Nephron progenitor cell (in vitro differentiated cells): Measurements from ENCODE around the gene PRIMPOL.
A peak's percentile ranks its signal among the peaks of the same experiment; 100 is the strongest.

Experiments
- DNase-seq: peaks from one replicate; pipeline ENCODE4 v3.0.0; 2021
- H3K27ac Mint-ChIP-seq: 2 replicates; pipeline ENCODE4 v1.8.0; 2021; ENCODE audit warnings: mild to moderate bottlenecking, moderate library complexity, mixed read lengths
- H3K27me3 Mint-ChIP-seq: 2 replicates; pipeline ENCODE4 v1.8.0; 2021; ENCODE audit warnings: mild to moderate bottlenecking, low read depth, mixed read lengths; ENCODE audit not compliant: poor library complexity
- H3K36me3 Mint-ChIP-seq: 2 replicates; pipeline ENCODE4 v1.8.0; 2021; ENCODE audit warnings: low read depth, mixed read lengths
- H3K4me1 Mint-ChIP-seq: 2 replicates; pipeline ENCODE4 v1.8.0; 2021; ENCODE audit warnings: mixed read lengths
- H3K4me3 Mint-ChIP-seq: 2 replicates; pipeline ENCODE4 v1.8.0; 2021; ENCODE audit warnings: mild to moderate bottlenecking, moderate library complexity, mixed read lengths
- H3K9me3 Mint-ChIP-seq: 2 replicates; pipeline ENCODE4 v1.8.0; 2021; ENCODE audit warnings: mild to moderate bottlenecking, moderate library complexity, mixed read lengths
- TF ChIP-seq, protein P1 (sequence below): fragments of 200-600 bp; sonication (generic); IDR thresholded peaks from 2 replicates; pipeline ENCODE4 v1.5.0; 2021; ENCODE audit warnings: antibody characterized with exemption

PRIMPOL gene

GRCh38 chr4:184641451-184641850, 8.1 kb upstream of the PRIMPOL start:
- Mint-ChIP-seq H3K9me3 (no peaks in the 10 kb centered on the region), H3K27ac (no peak overlapping the region), H3K4me1 (peaks cover 16% of the 10 kb centered on the region), H3K4me3 (no peak overlapping the region), H3K27me3 (peaks cover 3% of the 10 kb centered on the region), H3K36me3 (peaks cover 65% of the 10 kb centered on the region)
- TF ChIP-seq, protein P1, sequence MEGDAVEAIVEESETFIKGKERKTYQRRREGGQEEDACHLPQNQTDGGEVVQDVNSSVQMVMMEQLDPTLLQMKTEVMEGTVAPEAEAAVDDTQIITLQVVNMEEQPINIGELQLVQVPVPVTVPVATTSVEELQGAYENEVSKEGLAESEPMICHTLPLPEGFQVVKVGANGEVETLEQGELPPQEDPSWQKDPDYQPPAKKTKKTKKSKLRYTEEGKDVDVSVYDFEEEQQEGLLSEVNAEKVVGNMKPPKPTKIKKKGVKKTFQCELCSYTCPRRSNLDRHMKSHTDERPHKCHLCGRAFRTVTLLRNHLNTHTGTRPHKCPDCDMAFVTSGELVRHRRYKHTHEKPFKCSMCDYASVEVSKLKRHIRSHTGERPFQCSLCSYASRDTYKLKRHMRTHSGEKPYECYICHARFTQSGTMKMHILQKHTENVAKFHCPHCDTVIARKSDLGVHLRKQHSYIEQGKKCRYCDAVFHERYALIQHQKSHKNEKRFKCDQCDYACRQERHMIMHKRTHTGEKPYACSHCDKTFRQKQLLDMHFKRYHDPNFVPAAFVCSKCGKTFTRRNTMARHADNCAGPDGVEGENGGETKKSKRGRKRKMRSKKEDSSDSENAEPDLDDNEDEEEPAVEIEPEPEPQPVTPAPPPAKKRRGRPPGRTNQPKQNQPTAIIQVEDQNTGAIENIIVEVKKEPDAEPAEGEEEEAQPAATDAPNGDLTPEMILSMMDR: no peak
- no peak for DNase-seq

DNA sequence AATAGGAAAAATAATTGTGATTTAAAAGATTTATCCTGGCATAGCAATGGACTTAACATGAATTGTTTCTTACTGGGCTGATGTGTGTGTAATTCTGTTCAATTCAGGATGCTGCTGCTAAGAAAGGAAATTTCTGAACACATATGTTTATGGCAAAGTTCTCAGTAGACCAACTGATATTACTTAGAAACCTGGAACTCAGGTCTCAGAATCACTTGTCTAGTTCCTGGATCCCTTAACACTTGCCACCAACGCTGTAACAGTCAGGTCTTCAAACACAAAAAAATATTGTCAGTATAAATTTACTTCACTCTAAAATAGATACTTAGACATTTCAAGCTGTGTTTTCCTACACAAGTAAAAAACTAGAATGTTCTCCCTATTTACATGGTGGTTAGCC, 5.8 kb upstream of the PRIMPOL start:
- Mint-ChIP-seq H3K4me1 (peaks cover 37% of the 10 kb centered on the region), H3K4me3 (no peak overlapping the region), H3K36me3 (peaks cover 44% of the 10 kb centered on the region), H3K27ac (no peak overlapping the region), H3K27me3 (peaks cover 5% of the 10 kb centered on the region), H3K9me3 (no peaks in the 10 kb centered on the region)
- DNase-seq: no peak
- TF ChIP-seq, protein P1: no peak

DNA sequence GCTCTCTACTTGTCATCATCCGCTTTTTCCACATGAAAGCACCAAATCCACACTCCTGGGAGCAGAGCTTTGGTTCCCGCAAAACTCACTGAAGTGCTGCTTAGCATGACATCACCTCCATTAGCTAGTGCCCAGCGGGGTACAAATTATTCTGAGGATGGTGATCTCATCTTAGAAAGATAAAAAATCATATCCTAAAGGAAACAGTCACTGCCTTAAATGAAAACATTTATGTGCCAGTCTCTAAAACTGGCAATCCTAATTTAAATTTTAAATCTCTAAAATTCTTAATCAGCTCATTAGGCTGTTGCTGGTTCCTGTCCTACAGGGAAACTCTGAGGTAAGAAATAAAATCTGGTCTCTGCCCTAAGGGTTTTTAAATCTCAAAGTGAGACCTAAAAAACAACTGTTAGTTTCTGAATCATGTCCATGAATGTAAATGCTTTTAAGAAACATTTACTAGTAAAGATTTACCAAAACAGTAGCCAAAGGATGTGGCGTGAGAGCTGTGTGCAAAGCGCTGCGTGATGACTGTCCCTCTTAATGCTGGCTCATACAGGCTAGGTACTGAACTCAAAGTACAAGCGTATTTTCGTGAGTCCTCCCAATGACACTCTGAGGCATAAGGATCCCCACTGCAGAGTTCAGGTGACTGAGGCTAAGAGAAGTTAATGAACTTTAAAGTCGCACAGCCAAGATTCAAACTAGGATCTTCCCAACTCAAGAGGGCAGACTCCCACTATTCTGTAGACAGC, 4.8 kb upstream of the PRIMPOL start:
- TF ChIP-seq, protein P1: no peak
- Mint-ChIP-seq H3K27ac (peak overlapping the region; percentile 26), H3K4me1 (peaks cover 37% of the 10 kb centered on the region), H3K4me3 (no peak overlapping the region), H3K36me3 (peaks cover 38% of the 10 kb centered on the region), H3K9me3 (no peaks in the 10 kb centered on the region), H3K27me3 (peaks cover 5% of the 10 kb centered on the region)
- DNase-seq: no peak

GRCh38 chr4:184645904-184646610, 3.5 kb upstream of the PRIMPOL start:
- H3K27me3 Mint-ChIP-seq: peaks cover 5% of the 10 kb centered on the region
- peaks cover 48% of the 10 kb centered on the region for H3K4me1 Mint-ChIP-seq
- TF ChIP-seq, protein P1: no peak
- H3K4me3 Mint-ChIP-seq: peak overlapping the region; percentile 89
- DNase-seq: no peak
- no peaks in the 10 kb centered on the region for H3K9me3 Mint-ChIP-seq
- peaks cover 25% of the 10 kb centered on the region for H3K36me3 Mint-ChIP-seq
- no peak overlapping the region for H3K27ac Mint-ChIP-seq

- DNase-seq: no peak
- H3K4me1 Mint-ChIP-seq: peaks cover 55% of the 10 kb centered on the region
- peaks cover 11% of the 10 kb centered on the region for H3K36me3 Mint-ChIP-seq
- TF ChIP-seq, protein P1: no peak
- H3K9me3 Mint-ChIP-seq: no peaks in the 10 kb centered on the region
- H3K27ac Mint-ChIP-seq: peak overlapping the region; percentile 94
- peak overlapping the region; percentile 89 for H3K4me3 Mint-ChIP-seq
- peaks cover 5% of the 10 kb centered on the region for H3K27me3 Mint-ChIP-seq
These were observed 2.1 kb upstream of the PRIMPOL start for GRCh38 chr4:184647266-184648053.
